ENCODE results near the gene LRRC30. TPM values are rescaled to one million over a fixed set of nuclear protein-coding genes. Genes with fewer than 3 reads are reported as not detected.

LRRC30 gene
- total RNA-seq, 4 donors from 2014 or later: not detected

DNA sequence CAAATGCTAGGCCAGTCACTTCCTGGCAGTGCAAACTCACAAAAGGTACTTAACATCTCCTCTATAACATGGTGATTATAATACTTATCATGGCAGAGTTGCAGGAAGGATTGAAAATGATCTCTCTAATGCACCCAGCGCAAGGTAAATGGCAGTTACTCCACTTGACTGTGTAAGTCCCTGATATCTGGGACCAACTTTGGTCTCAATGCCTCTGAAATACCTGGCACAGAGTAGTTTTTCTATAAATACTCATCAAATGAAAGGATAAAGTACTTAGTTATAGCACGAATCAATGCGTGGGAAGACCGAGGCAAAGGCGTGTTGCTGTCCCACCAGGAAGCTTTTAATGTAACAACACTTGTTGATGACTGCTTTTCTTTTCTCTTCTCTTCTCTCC, 24.8 kb downstream of the LRRC30 start:
- H3K9me3 ChIP-seq: no peaks in the 10 kb centered on the region
- no peak overlapping the region for H3K4me3 ChIP-seq
- no peak overlapping the region for H3K27ac ChIP-seq
- H3K4me1 ChIP-seq: no peaks in the 10 kb centered on the region
- H3K27me3 ChIP-seq: no peaks in the 10 kb centered on the region
- DNase-seq (ENCODE audit: low spot score in 2 of 2): no peak
- H3K36me3 ChIP-seq: no peaks in the 10 kb centered on the region
- TF ChIP-seq POLR2AphosphoS5 (IDR thresholded peaks at IDR 0.05) (no peak), EP300 (IDR thresholded peaks at IDR 0.05) (no peak), POLR2A (IDR thresholded peaks at IDR 0.05) (no peak)
- TF ChIP-seq, protein P1, sequence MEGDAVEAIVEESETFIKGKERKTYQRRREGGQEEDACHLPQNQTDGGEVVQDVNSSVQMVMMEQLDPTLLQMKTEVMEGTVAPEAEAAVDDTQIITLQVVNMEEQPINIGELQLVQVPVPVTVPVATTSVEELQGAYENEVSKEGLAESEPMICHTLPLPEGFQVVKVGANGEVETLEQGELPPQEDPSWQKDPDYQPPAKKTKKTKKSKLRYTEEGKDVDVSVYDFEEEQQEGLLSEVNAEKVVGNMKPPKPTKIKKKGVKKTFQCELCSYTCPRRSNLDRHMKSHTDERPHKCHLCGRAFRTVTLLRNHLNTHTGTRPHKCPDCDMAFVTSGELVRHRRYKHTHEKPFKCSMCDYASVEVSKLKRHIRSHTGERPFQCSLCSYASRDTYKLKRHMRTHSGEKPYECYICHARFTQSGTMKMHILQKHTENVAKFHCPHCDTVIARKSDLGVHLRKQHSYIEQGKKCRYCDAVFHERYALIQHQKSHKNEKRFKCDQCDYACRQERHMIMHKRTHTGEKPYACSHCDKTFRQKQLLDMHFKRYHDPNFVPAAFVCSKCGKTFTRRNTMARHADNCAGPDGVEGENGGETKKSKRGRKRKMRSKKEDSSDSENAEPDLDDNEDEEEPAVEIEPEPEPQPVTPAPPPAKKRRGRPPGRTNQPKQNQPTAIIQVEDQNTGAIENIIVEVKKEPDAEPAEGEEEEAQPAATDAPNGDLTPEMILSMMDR (IDR thresholded peaks at IDR 0.05): no peak
- WGBS: 95% methylated on average over 5 of the region's 5 CpGs

DNA sequence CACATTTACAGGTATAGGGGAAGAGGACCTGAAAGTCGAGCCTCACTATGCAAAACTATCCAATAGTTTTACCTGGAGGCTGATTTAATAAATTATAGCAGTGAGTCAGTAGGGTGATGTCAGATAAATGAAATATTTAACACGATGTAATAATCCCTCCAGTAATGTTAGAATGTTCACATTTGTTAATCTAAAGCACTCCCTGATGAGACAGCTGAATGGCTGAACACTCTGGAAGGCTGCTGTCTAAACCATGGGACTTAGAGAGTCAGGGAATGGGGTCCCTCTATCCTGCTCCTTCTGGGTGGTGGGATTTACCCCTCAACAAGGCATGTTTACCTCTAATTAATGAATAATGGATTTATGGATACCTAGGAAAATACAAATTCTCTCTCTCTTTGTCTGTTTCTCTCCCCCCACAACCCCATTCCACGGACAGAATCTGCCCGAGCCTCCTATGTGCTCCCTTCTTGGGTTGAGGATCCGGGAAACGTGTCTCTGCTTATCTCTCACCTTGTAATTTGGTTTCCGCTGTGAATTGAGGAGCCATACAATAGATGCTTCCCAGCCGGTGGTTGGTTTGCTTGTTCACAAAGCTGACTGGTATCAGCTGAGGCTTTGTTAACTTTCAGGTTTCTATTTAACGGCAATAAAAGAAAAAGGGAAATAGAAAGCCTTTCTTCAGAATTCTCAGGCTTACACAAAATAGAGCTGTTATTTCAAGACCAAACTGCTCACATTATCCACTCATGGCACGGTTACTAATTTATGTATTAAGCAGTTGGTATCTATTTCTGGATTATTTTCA, 25.9 kb downstream of the LRRC30 start:
- H3K27ac ChIP-seq: no peak overlapping the region
- WGBS: 64% methylated on average over 10 of the region's 10 CpGs
- no peaks in the 10 kb centered on the region for H3K27me3 ChIP-seq
- H3K4me3 ChIP-seq: no peak overlapping the region
- no peaks in the 10 kb centered on the region for H3K9me3 ChIP-seq
- no peaks in the 10 kb centered on the region for H3K4me1 ChIP-seq
- no peak for DNase-seq (ENCODE audit: low spot score in 2 of 2)
- TF ChIP-seq EP300 (IDR thresholded peaks at IDR 0.05): no peak
- TF ChIP-seq POLR2A (IDR thresholded peaks at IDR 0.05): no peak
- TF ChIP-seq POLR2AphosphoS5 (IDR thresholded peaks at IDR 0.05): no peak
- H3K36me3 ChIP-seq: no peaks in the 10 kb centered on the region

DNA sequence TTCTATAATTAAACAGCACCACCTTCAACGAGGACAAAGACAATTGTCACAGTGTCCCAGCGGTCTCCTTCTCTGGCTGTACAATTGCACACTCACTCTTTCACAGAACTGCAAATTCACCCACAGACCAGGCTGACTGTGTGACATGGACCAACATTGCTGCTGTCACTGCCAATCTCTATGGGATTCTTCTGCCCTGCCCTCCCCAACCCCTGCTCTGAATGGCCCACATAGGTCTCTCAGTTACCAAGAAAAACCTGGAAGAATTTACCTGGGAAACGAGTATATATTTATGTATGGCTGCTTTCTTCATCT, 26.5 kb downstream of the LRRC30 start:
- no peak for TF ChIP-seq POLR2AphosphoS5 (IDR thresholded peaks at IDR 0.05)
- TF ChIP-seq, protein P1 (IDR thresholded peaks at IDR 0.05): no peak
- no peak for TF ChIP-seq EP300 (IDR thresholded peaks at IDR 0.05)
- no peak for TF ChIP-seq POLR2A (IDR thresholded peaks at IDR 0.05)
- no peaks in the 10 kb centered on the region for H3K27me3 ChIP-seq

DNA sequence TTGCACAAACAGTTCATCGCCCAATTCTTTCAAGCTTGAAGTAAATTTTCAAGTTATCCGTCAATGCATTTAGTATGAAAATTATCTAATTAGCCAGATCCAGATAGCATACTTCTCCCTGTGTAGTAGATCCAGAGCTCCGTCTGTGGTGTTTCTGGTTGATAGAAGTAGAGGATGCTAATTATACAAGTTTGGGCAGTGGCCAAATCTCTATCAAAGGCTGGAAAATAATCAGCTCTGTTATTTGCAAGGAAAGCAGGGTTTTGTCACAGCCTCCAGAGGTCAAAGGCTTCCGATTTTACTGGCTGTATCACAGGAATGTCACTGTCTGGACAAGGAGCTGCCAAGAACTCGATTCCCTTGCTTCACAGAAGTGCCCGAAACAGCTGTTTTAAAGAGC, 28.6 kb downstream of the LRRC30 start:
- no peak overlapping the region for H3K4me3 ChIP-seq
- no peaks in the 10 kb centered on the region for H3K36me3 ChIP-seq
- no peaks in the 10 kb centered on the region for H3K27me3 ChIP-seq
- H3K27ac ChIP-seq: no peak overlapping the region
- TF ChIP-seq, protein P1 (IDR thresholded peaks at IDR 0.05): no peak
- TF ChIP-seq EP300 (IDR thresholded peaks at IDR 0.05) (no peak), POLR2A (IDR thresholded peaks at IDR 0.05) (no peak), POLR2AphosphoS5 (IDR thresholded peaks at IDR 0.05) (no peak)
- no peak for DNase-seq (ENCODE audit: low spot score in 2 of 2)
- no peaks in the 10 kb centered on the region for H3K9me3 ChIP-seq
- 38% methylated on average over 5 of the region's 6 CpGs for WGBS
- no peaks in the 10 kb centered on the region for H3K4me1 ChIP-seq

More for the DNA sequence above, 26.5 kb downstream of the LRRC30 start:
- Histone ChIP-seq H3K4me1 (no peaks in the 10 kb centered on the region), H3K36me3 (no peaks in the 10 kb centered on the region), H3K4me3 (no peak overlapping the region), H3K9me3 (no peaks in the 10 kb centered on the region), H3K27ac (no peak overlapping the region)
- WGBS: 82% methylated on average over 3 of the region's 3 CpGs
- no peak for DNase-seq (ENCODE audit: low spot score in 2 of 2)

DNA sequence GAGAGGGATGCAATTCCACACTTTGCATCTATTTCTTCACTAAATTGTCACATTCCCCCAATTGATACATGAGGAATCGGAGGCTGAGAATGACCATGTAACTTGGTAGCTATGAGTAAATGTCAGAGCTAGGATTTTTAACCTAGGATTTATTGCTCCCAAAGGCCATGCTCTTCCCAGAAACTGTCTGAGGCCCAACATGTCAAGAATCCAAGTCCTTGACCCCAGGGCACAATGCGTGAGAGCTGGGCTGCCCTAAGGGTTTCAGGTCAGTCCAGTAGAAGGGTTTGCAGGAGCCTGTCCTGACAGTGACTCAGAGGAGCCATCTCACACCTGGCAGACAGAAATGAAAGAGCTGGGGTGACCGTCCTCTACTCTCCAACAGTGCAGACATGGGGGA, 30.3 kb downstream of the LRRC30 start:
- no peak overlapping the region for H3K4me3 ChIP-seq
- no peaks in the 10 kb centered on the region for H3K4me1 ChIP-seq
- no peak for DNase-seq (ENCODE audit: low spot score in 2 of 2)
- H3K27ac ChIP-seq: no peak overlapping the region
- no peaks in the 10 kb centered on the region for H3K36me3 ChIP-seq
- WGBS: 85% methylated on average over 2 of the region's 3 CpGs
- H3K27me3 ChIP-seq: no peaks in the 10 kb centered on the region
- H3K9me3 ChIP-seq: no peaks in the 10 kb centered on the region
- TF ChIP-seq EP300 (IDR thresholded peaks at IDR 0.05): no peak

DNA sequence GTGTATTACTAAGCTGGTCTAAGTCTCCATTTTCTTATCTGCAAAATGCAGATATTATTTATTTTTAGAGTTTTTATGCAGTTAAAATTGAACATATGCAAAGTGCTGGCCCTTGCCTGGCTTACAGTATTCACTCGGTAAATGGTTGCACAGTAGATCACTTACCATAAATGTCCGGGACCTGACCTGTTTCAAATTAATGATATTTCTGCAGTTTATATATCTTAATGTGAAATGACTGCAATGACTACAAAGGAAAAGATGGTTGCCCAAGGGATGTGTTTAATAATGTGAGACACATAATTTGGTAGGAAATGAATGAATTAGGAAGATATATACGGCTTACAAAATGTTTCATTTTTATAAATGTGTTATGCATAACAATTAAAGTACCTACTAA, 37.1 kb downstream of the LRRC30 start:
- no peak overlapping the region for H3K27ac ChIP-seq
- H3K9me3 ChIP-seq: no peaks in the 10 kb centered on the region
- no peaks in the 10 kb centered on the region for H3K27me3 ChIP-seq
- peaks cover 6% of the 10 kb centered on the region for H3K4me1 ChIP-seq
- WGBS: 83% methylated on average over 3 of the region's 3 CpGs
- TF ChIP-seq, protein P1 (IDR thresholded peaks at IDR 0.05): no peak
- TF ChIP-seq EP300 (IDR thresholded peaks at IDR 0.05): no peak
- TF ChIP-seq POLR2AphosphoS5 (IDR thresholded peaks at IDR 0.05): no peak
- no peak for TF ChIP-seq POLR2A (IDR thresholded peaks at IDR 0.05)
- no peak for DNase-seq (ENCODE audit: low spot score in 2 of 2)
- no peak overlapping the region for H3K4me3 ChIP-seq
- no peaks in the 10 kb centered on the region for H3K36me3 ChIP-seq

Measured in suprapubic skin (tissue), 4 donors.